ENCODE results near the gene WDR6.

DNA sequence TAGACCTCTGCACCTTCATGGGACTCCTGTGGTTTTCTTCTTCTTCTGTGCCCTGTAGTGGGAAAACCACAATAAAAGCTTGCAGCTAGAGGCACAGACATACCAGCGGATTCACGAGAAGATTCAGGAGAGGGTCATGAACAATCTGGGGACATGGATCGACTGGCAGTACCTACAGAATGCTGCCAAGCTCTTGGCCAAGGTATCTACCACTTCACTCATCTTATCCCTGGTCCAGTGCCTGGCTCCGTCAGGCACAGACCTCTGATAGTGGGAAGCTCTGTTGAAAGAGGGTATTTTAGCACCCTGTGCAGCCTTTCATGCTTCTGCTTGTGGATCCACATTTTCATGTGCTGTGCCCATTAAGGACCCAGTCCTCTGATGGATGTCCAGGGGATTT, 26.9 kb upstream of the WDR6 start:
- TF ChIP-seq, protein P1, sequence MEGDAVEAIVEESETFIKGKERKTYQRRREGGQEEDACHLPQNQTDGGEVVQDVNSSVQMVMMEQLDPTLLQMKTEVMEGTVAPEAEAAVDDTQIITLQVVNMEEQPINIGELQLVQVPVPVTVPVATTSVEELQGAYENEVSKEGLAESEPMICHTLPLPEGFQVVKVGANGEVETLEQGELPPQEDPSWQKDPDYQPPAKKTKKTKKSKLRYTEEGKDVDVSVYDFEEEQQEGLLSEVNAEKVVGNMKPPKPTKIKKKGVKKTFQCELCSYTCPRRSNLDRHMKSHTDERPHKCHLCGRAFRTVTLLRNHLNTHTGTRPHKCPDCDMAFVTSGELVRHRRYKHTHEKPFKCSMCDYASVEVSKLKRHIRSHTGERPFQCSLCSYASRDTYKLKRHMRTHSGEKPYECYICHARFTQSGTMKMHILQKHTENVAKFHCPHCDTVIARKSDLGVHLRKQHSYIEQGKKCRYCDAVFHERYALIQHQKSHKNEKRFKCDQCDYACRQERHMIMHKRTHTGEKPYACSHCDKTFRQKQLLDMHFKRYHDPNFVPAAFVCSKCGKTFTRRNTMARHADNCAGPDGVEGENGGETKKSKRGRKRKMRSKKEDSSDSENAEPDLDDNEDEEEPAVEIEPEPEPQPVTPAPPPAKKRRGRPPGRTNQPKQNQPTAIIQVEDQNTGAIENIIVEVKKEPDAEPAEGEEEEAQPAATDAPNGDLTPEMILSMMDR (IDR thresholded peaks at IDR 0.05; ENCODE audit: low read depth, low read length): no peak
- TF ChIP-seq EZH2phosphoT487 (IDR thresholded peaks at IDR 0.05; ENCODE audit: low read depth): no peak
